NK-92 (cell line): ENCODE data around the gene KLK3.

Experiments
- DNase-seq: peaks from one replicate; lab custom pipeline; 2025; ENCODE audit not compliant: unreplicated experiment; lab: John Stamatoyannopoulos, UW

KLK3 gene

DNA sequence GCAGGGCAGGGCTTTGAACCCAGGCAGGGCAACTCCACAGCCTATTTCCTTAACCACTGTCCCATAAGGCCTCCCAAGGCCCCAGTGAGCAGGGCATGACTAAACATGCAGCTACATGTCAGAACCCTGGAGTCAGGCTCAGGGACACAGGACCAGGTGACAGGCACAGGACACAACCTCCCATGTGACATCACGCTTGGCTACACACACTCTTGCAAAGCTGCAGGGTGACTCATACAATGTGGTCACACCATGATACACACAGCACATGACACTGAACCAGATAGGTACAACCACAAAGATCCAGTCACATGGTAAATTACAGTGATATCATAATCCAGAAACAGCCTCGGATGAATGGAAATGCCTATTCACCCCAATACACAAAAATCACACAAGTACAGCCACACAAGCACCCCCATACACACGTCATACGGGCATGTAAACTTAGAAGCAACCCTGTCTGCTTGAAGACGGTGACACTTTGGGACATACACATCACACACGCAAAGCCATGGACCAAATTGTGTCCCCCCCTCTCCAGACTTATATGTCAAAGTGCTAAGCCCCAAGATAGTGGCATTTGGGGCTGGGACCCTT is 42.0 kb downstream of the KLK3 start:
- DNase-seq = no peak

DNA sequence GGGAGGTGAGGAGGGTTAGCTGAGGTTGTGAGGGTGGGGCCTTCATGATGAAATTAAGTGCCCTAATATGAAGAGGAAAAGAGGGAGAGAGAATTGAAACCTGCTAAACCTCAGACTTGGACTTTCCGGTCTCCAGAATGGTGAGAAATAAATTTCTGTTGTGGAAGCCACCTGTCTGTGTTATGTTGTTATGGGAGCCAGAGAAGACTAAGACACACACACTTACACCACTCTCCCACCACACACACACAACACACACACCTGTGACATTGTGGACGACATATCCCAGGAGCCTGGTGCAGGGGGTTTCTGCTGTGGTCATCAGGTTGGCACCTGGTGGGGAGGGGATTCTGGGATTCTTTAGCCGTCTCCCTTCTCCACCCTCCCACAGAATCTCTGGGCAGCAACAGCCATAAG is 42.5 kb downstream of the KLK3 start:
- DNase-seq = no peak

DNA sequence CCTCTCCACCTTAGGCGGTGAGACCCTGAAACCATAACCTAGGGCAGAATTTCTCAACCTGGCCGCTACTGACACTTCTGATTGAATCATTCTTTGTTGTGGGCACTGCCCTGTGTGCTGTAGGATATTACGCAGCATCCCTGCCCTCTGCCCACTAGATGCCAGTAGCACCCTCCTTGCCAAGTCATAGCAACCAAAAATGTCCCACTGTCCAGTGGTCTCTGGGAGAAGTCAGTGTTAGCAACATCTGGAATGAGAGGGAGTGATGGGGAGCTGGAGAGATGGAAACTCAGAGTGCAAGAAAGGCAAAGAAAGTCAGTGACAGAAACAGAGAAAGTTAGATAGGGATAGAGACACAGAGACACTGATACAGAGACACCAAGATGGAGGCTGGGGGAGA is 42.9 kb downstream of the KLK3 start:
- DNase-seq = no peak

DNA sequence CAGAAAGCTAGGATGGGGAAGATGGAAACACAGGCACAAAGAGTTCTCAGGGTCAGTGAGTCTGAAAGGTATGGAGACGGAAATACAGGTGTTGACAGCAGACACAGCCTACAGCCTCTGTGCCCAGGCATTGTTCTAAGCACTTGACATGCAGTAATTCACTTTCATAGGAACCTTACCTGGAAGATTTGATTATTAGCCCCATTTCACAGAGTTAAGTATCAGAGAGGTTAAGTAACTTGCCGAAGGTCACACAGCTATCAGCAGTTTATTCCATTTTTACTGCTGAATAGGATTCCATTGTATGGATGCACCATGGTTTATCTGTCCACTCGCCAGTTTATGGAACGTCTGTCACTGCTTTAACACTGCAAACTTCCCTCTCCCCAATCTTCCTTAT is 43.3 kb downstream of the KLK3 start:
- no peak for DNase-seq

DNA sequence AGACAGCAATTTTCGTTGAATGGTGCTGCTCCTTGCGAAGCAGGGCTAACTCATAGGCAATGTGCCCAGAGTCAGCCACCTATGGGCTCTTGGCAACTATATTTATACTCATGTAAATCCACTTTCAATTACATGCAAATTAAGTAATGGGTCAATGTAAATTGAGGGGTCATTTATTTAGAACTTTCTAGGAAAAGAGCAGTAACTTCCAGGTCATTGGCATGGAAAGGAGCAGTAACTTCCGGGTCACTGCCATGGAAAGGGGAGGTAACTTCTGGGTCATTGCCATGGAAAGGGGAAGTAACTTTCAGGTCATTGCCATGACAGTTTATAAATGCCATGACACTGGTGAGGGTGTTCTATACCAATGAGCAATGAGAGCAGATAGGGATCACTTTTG is 44.9 kb downstream of the KLK3 start:
- DNase-seq = no peak

DNA sequence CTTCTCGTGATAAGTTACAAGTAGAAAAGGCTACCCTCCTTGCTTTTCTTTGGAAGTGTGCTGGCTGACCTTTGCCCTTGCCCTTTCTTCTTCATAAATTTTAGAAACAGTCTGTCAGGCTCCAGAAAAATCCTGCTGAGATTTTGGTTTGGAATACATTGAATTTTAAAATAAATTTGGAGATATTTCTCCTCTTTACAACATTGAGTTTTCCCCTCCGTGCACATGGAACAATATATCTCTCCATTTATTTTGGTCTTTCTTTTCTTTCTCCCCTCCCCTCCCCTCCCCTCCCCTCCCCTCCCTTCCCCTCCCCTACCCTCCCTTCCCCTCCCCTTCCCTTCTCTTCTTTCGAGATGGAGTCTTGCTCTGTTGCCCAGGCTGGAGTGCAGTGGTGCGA is 47.9 kb downstream of the KLK3 start:
- no peak for DNase-seq

DNA sequence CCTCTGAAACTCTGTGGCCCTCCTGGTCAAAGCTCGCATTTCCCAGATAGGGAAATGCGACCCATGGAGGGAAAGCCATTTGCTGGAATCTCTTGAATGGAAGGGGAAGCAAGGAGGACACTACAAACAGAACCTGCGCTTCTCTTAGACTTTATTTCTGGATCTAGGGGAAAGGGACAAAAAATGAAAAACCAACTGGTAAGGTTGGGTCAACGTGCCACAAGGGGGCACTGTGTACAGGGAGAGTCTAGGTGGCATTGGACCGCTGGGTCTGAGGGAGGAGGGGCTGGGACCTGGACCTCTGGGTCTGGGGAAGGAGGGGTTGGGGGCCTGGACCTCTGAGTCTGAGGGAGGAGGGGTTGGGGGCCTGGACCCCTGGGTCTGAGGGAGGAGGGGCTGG is 51.5 kb downstream of the KLK3 start:
- no peak for DNase-seq

DNA sequence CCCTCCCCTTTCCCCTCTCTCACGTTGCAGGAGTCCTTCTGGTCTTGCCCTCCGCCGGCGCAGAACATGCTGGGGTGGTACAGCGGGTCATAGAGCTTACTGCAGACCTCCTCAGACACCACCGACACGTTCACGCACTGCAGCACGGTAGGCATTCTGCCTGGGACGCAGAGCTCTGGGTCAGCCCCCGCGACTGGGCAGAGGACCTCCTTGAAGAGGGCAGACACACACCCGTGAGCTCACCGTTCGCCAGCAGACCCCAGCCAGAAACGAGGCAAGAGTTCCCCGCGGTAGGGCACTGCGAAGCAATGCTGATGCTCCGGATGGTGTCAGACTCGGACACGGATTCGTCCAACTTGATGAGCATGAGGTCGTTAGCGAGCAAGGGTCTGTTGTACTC is 53.6 kb downstream of the KLK3 start:
- no peak for DNase-seq

DNA sequence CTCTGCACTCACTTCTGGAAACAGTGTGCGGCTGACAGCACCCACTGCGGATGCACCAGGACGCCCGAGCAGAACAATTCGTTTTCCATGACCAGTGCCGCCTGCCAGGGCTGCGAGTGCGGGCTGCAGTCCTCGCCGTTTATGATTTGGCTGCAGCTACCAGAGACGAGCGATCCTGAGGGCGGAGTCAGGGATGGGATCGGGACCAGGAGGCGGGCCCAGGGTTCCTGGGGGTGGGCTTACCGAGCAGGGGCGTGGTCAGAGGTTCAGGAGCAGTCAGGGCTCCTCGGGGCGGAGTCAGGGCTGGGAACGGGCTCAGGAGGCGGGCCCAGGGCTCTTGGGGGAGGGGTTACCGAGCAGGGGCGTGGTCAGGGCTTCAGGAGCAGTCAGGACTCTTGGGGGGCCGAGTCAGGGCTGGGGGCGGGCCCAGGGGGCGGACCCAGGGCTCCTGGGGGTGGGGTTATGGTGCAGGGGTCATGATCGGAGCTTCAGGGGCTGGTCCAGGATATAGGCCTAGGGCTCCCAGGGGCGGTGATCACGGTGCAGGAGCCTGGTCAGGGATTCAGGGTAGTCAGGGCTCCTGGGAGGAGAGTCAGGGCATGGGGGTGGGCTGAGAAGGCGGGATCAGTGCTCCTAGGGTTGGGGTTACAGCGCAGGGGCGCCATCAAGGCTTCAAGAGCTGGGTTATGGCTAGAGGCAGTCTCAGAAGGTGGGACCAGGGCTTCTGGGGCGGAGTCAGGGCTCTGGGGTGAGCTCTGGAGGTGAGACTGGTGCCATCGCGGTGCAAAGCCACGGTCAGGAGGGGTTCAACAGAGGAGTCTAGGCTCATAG is 54.7 kb downstream of the KLK3 start:
- DNase-seq = no peak
